SIG-M5 (cell line): ENCODE results near the gene PXK.
"Not testable (repeated sequence)": the region's sequence is repeated elsewhere in the genome, so short reads cannot be mapped to it uniquely, and the experiment has no call there.

ENCODE experiments used
- DNase-seq: peaks from one replicate; lab custom pipeline; 2025; lab: John Stamatoyannopoulos, UW

The PXK gene

DNA sequence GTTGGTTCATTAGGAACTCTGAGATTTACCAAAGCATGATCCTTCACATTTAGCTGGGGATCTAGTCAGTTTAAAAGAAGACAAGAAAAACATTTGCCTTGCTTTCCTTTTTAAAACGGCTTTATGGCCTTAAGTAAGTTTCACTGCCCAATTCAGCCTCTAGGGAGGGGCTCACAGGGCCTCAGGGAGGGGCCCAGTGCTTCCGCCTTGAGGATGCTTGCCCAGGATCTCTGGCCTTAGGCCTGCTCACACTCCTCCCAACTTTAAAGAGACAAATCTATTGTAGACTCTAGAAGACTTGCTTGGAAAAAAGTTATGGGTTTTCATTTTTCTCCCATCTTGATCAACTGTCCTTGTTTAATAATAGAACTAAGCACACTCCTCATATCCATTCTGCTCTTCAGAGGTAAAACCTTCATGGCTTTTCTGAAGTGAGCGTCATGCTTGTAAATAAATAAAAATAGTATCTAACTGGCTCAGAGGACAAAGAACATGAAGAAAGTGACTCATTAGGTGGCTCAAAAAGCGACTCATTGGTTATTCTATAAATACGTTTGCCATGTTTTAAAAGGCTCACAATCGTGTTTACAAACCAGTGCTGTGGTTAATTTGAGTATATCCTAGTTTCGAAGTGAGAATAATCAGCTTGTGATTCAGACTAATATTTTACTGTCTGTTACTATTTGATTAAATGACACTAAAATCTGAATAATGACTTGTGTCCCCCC lies 87.3 kb downstream of the PXK start:
- DNase-seq: no peak

DNA sequence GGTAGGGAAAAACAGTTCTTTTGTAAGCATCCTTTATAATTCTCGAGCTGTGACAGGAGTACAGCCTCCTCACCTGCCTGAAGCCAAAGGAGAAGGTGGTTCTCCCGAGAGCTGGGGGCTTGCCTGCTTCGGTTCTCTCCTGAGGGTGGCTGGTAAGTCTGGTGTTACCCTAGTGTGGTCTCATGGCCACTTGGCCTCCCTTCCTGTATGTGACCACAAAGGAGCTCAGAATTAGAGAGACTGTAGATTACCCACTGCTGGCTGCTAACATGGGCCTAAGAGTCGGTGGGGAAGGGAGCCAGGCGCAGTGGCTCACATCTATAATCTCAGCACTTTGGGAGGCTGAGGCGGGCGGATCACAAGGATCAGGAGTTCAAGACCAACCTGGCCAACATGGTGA lies 88.3 kb downstream of the PXK start:
- no peak for DNase-seq

DNA sequence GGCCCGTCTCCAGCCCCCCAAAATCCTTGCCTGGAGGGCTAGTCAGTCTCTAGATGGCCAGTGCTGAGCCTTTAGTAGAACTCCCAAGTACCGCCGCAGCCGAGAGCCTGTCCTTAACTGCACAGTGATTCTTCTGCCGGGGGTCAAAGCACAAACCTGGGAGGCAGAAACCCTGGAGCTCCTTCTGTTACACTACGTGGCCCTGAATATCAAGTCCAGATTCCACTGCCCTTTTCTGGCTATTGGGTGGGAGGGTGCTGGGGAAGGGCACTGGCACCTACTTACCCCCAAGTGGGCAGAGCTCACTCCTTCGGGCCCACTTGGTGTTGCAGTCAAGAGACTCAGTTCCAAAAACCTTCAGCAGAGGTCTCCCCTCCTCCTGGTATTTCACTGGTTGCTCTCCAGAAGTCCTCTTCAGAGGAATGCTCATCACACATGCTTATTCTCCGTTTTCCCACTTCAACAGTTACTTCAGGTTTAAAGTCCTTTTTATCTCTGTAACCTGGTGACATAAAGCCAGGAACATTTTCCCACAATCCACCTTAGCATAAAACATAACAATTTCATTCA lies 90.1 kb downstream of the PXK start:
- DNase-seq: no peak

DNA sequence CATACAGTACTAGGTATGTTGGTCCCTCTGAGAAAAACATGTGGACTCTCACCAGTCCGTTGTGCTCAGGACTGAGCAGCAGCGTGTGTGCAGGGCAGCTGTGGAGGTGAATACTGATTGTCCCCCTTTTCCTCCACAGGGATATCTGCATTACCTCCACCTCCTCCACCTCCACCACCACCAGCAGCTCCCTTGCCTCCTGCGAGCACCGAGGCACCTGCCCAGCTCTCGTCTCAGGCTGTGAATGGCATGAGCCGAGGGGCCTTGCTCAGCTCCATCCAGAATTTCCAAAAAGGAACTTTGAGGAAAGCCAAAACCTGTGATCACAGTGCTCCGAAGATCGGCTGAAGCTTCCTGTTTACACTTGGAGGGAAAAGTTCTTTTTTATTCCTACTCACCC lies 91.9 kb downstream of the PXK start:
- DNase-seq: no peak

DNA sequence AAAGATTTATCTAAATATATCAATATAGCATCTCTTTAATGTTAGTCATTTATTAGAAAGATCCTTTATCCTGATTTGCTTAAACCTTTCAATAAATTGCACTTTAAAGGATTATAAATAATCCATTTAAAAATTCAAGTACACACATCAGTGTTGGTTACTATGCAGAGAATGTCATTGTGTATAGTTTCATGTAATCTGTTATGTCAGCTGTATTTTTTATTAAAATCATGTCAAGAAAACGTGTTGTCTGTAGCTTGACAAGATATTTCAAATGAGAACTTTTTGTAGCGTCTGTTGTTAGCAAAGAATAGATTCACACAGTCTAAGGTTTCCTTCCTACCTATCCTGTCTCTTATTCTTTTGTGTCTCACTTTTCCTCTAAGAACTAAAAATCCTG lies 93.1 kb downstream of the PXK start:
- DNase-seq: no peak

DNA sequence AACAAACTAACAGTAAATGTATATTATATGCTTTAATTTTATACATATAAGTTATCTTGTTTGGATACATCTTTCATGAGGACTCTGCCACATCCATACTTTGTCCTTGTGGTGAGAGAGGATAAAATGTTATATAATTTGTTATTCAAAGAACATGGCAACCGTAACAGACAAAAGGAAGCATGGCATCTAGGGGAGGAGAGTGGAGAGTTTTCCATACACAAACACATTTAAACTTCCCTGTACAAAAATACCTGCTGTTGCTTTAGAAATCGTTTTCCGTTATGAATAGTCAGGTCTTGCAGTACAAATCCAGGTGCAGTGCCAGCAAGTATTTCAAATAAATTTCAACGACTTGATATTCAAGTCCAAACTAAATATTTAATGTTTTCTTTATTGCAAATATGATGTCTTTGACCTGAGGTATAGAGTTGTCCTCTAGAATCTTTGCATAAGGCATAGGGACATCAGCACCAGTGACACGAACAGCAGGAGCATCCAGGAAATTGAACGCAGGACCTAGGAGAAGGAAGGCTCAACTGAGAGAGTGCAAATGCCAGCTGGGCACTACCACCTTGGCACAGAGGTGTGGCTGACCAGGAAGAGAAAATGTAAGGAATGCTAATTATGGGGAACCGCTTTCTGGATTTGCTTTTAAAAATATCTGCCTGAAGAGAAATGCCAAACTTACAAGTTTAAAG lies 95.1 kb downstream of the PXK start:
- DNase-seq: no peak

DNA sequence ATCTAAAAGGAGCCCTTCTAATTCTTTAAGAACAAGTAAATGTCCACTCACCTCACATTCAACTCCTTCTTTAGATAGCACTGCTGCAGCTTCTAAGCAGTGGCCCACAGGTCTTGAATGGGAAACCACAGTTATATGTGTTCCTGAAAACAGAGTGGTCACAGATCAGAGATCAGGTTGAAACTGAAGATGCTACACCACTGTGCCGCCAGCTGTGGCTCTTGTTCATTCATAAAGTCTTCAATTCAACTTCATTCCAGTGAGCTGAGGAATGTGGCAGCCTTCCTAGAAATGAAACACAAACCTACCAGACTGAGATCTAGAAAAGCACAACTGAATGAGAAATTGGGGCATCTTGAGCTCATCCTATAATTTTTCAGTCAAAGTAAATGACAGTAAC lies 97.0 kb downstream of the PXK start:
- DNase-seq: no peak

DNA sequence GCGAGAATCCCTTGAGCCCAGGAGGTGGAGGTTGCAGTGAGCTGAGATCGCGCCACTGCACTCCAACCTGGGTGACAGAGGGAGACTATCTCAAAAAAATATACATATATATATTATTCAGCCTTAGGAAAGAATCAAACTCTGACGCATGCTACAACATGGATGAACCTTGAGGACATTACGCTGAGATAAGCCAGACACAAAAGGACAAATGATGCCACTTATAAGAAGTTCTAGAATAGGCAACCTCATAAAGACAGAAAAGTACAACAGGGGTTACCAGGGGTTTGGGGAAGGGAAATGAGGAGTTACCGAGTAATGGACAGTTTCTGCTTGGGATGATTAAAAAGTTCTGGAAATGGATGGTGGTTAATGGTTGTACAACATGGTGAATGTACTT lies 100.2 kb downstream of the PXK start:
- no peak for DNase-seq

DNA sequence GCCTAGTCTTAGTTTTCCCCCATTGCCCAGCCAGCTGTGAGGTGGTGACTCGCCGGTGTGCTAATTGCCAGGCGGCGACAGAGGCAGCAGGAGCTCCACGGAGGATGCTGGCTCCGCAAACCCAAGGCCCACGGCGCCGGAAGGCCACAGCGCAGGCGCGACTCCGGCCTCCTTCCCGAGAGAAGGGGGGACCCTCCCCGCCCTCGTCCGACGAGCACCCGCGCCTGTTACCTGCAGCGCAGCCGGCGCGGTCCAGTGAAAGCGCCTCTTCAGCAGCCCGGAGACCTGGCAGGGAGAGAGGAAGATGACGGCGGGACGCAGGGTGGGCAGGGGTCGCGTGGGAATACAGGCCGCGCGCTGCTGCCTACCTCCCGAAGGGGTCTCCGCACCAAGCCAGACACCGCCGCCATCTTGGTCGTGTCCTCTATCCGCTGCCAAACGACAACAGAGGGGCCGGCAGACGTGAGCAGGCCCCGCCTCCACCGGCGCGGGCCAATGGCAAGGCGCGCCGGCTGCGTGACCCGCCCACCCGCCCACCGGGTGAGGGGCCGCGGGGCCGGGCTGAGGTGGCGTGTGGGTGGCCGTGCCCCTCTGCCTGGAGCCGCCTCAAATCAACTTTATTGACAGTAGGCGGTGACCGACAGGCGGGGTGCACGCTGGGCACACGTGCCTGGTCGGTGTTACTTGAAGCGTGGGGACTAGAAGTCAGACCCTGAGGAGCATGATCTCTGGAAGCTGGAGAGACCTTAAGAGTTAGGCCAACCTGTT lies 100.9 kb downstream of the PXK start, which contains the start of gene PDHB:
Gene PDHB (minus strand): TSS at position 433 of the 768 bp plus-strand sequence. CDS start 23 bp downstream, at position 410.
- peak; percentile 38 for DNase-seq

DNA sequence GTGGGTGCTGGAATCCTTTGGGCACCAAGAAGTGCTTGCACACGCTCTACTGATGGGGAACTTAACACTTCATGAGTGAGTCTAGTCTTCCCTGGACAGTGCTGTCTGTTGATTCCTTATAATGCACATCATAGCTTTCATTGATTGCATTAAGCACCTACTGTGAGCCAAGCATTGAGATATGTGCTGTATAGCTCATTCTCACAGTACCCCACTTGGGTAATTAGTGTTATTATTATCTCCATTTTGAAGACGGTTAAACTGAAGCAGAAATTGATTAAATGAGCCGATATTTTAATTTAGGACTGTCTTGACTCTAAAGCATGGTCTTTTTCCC lies 101.4 kb downstream of the PXK start:
- DNase-seq: no peak

DNA sequence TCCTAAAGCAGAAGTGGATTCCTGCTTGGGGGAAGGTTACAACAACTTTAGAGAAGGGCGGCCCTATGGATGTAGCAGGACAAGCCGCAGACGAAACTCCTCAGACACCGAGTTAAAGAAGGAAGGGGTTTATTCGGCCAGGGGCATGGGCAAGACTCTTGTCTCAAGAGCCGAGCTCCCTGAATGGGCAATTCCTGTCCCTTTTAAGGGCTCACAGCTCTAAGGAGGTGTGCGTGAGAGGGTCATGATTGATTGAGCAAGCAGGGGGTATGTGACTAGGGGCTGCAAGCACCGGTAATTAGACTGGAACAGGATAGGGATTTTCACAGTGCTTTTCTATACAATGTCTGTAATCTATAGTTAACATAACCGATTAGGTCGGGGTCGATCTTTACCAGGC lies 101.8 kb downstream of the PXK start:
- no peak for DNase-seq

DNA sequence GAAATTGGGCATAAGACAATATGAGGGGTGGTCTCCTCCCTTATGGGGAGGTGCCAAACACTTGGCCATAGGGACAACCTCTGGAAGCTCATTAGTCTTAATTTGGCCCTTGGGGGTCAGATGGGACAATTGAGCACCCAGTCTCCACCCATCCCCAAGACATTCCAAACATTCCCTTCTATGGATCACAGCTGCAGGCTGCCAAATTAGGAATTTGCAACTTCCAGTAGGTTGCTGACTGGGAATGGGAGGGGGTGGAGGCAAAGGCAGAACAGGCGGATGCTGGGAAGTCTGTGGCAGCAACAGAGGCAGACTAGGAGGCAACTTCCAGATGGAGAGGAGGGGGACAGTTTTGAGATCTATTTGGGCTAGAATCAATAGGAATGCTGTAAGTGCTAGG lies 102.3 kb downstream of the PXK start:
- no peak for DNase-seq

DNA sequence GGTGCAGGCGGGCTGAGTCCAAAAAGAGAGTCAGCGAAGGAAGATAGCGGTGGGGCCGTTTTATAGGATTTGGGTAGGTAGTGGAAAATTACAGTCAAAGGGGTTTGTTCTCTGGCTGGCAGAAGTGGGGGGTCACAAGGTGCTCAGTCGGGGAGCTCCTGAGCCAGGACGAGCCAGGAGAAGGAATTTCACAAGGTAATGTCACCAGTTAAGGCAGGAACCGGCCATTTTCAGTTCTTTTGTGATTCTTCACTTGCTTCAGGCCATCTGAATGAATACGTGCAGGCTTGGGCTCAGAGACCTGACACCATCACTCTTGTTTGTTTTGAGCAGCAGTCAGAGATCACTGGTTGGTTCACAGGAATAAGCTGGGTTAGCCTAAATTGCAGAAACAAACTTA lies 104.6 kb downstream of the PXK start:
- DNase-seq: not testable (repeated sequence)

DNA sequence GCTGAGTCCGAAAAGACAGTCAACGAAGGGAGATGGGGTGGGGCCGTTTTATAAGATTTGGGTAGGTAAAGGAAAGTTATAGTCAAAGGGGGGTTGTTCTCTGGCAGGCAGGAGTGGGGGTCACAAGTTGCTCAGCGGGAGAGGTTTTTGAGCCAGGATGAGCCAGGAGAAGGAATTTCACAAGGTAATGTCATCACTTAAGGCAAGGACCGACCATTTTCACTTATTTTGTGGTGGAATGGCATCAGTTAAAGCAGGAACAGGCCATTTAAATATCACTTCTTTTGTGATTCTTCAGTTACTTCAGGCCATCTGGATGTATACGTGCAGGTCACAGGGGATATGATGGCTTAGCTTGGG lies 108.3 kb downstream of the PXK start:
- not testable (repeated sequence) for DNase-seq

DNA sequence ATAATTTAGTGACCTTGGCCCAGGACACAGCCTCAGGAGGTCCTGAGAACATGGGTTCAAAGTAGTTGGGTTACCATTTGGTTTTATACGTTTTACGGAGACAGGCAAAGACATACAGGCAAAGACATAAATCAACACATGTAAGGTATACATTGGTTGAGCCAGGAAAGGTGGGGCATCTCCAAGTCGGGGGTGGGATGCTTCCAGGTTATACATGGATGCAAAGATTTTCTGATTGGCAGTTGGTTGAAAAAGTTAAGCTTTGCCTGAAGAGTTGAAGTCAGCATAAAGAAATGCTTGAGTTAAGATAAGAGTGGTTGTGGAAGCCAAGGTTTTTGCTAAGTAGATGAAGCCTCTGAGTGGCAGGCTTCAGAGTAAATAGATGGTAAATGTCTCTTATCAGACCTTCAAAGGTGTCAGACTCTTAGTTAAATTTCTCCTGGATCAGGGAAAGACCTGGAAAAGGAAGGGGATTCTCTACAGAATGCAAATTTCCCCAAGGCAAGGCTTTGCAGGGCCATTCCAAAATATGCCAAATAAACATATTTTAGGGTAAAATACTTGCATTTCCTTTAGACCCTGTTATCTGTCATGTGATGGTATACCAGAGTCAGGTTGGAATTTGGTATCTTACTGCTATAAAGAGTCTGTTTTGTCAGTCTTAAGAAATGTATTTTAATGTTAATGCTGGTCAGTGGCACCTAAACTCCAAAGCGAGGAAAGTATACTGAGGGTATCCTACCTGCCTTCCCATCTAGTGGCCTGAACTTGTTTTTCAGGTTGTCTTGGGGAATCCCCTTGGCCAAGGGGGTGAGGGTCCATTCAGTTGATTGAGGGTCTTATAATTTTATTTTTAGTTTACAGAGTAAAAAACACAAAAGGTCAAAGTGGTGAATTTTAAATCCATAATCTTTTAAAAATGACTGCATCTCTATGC lies 109.1 kb downstream of the PXK start:
- DNase-seq: no peak

DNA sequence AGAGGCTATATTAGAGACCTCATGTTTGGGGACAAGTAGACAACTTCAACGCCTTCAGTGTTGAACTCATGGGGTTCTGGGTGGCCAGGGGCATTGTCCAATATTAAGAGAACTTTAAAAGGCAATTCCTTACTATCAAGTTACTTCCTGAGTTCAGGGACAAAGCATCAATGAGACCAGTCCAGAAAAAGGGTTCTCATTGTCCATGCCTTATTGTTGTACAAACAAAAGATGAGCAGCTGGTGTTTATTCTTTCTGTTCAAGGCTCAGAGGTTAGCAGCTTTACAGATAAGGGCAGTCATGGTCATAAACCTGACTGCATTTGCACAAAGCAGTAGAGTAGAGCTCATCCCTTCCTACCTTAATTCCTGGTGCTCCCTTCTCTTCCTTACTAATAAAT lies 119.5 kb downstream of the PXK start:
- no peak for DNase-seq

DNA sequence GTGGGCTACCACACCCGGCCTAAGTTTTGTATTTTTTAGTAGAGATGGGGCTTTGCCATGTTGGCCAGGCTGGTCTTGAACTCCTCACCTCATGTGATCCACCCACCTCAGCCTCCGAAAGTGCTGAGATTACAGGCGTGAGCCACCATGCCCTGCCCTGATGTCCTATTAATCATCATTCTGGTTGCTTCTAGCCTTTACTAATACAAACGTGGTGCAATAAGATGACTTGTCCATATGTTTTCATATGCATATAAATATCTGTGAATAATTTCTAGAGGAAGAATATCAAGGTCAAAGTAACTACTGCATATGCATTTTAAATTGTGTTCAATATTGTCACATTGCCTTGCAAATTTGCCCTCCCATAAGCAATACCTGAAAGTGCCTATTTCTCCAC lies 126.5 kb downstream of the PXK start:
- DNase-seq: no peak

DNA sequence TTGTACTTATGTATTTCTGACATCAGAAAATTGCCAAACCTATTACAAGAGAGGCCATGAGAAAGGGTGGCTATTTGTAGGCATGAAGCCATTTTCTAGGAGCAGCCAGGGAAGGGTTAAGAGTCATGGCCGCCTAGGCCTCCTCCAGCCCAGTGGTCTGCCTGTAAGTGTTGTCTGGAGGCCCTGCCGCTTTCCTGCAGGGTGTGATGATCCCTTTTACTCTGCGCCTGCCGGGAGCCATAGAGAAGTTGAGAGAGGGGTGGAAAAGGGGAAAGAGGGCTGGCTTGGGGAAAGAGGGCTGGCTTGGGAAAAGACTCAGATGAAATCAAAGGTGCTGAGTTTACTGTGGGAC lies 130.1 kb downstream of the PXK start:
- no peak for DNase-seq

DNA sequence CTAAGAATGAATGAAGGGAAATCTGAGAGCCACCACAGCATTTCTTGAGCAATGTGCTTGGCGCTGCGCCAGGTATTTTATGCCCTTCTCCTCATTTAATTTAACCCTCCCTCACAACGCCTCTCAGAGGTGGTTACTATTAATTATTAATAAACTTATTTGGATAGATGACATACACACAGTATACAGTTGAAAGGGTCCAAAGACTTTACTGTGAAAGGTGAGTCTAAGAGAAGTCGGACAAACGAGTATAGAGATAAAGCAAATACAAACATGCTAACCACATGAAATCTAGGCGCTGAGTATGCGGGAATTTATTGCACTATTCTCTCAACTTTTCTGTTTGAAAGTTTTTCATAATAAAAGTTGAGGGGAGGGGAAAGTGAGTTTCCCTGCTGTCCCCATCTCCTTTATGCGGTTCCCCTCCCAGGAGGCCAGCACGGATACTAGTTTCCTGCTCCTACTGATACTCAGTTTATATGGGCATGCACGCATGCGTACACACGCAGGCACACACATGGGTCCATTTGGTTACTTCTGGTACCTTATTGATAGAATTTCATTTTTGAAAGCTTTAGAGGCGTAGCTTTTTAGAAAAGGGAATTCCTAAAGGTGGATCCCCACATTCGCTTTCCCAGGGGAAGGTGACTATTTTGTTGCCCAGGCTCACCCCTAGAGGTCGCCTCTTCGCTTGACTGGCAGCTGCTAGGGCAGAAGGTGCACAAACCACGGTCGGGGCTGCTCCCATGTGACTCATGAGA lies 130.7 kb downstream of the PXK start:
- no peak for DNase-seq

DNA sequence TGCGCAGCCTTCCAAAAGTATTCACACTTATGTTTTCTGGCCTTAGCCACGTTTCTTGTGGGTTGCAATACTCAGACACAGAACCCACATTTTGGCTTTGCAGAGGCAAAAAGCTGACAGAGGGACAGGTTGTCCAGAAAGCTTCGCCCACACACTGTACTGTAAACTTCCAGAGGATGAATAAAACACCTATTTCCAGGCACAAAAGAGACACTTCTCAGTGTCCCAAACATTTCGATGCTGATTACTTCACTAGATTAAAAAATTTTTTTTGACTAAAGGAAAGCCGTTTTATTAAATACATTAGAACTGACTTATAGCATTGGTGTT lies 131.2 kb downstream of the PXK start:
- DNase-seq: no peak

DNA sequence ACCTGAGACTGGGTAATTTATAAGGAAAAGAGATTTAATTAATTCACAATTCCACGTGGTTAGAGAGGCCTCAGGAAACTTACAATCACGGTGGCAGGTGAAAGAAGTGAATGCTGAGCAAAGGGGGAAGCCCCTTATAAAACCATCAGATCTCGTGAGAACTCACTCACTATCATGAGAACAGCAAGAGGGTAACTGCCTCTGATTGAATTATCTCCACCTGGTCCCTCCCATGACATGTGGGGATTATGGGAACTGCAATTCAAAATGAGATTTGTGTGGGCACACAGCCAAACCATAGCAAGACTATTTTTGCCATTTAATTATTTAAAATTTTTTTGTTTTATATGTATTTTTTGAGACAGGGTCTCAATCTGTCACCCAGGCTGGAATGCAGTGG lies 132.2 kb downstream of the PXK start:
- no peak for DNase-seq
